Smooth muscle cell of bladder (primary cell): Measurements from ENCODE around the gene ADRB2. TPM values are rescaled to one million over a fixed set of nuclear protein-coding genes. Genes with fewer than 3 reads are reported as not detected.

Experiments used
- total RNA-seq: library from RNA; depleted of rRNA; stranded (reverse); fragments of >200 nt; gene quantifications from 2 replicates; pipeline ENCODE4 v1.2.3, GENCODE V29; 2014

The ADRB2 gene
- under 0.01 and 0.09 TPM in 2 replicates for total RNA-seq

GRCh38 chr5:148826053-148826738 is at the start of gene ADRB2:
ADRB2 (plus strand) TSS chr5:148826611; CDS start chr5:148826832, 221 bp downstream.

Other genes with a start within 250 kb of the ADRB2 start
- not detected in 2 replicates for gene HTR4, start 172.1 kb upstream of the ADRB2 start, total RNA-seq
- 0.65 and 1.00 TPM in 2 replicates for gene SH3TC2, start 236.5 kb downstream of the ADRB2 start, total RNA-seq